Esophagus muscularis mucosa (tissue), 4 donors: Measurements from ENCODE around the gene TUBGCP6. TPM values are rescaled to one million over a fixed set of nuclear protein-coding genes. Genes with fewer than 3 reads are reported as not detected.
A peak's percentile ranks its signal among the peaks of the same experiment; 100 is the strongest.

ENCODE experiments used
- DNase-seq: peaks from one replicate; pipeline ENCODE4 v3.0.0-alpha.2; 2017; ENCODE audit errors: extremely low spot score
- H3K27ac ChIP-seq, 4 donors: fragments of 200-600 bp; sonication (generic); replicated peaks in 1 of 4; 1 replicate in 3 of 4; 2 replicates in 1 of 4; pipeline ENCODE4 v1.5.1; 2016 to 2019; ENCODE audit warnings: mild to moderate bottlenecking in 1 of 4
- H3K27me3 ChIP-seq, 4 donors: fragments of 200-600 bp; sonication (generic); one replicate each; pipeline versions ENCODE4 v1.5.1 to v1.6.0; 2016 to 2019
- H3K36me3 ChIP-seq, 4 donors: fragments of 200-600 bp; sonication (generic); one replicate each; pipeline ENCODE4 v1.5.1; 2016 to 2019
- H3K4me1 ChIP-seq, 4 donors: fragments of 200-600 bp; sonication (generic); one replicate each; pipeline ENCODE4 v1.5.1; 2016 to 2019
- H3K4me3 ChIP-seq, 4 donors: fragments of 200-600 bp; sonication (generic); 1 replicate in 2 of 4; 2 replicates in 2 of 4; pipeline ENCODE4 v1.5.1; 2016 to 2019; ENCODE audit warnings: mild to moderate bottlenecking in 4 of 4, moderate library complexity in 1 of 4
- H3K9me3 ChIP-seq, 4 donors: fragments of 200-600 bp; sonication (generic); 1 replicate in 3 of 4; 2 replicates in 1 of 4; pipeline ENCODE4 v1.5.1; 2016 to 2019
- CTCF ChIP-seq, 3 experiments: fragments of 200-600 bp in 2 of 3; fragments of 450-650 bp in 1 of 3; sonication (generic) in 2 of 3; IDR thresholded peaks; one replicate each; pipeline ENCODE4 v1.5.1; 2017 to 2019; ENCODE audit warnings: antibody characterized with exemption in 3 of 3, mild to moderate bottlenecking in 2 of 3, moderate library complexity in 1 of 3
- EP300 ChIP-seq: sonication (generic); formaldehyde crosslinking; IDR thresholded peaks from one replicate; pipeline ENCODE4 v1.6.1; 2017; ENCODE audit warnings: antibody characterized with exemption
- POLR2A ChIP-seq: fragments of 450-650 bp; IDR thresholded peaks from one replicate; pipeline ENCODE4 v1.6.1; 2017; ENCODE audit warnings: antibody characterized with exemption, moderate library complexity, mild to moderate bottlenecking, low read depth
- POLR2AphosphoS5 ChIP-seq, 2 donors: sonication (generic); formaldehyde crosslinking; IDR thresholded peaks; one replicate each; pipeline ENCODE4 v1.6.1; 2017; ENCODE audit warnings: antibody characterized with exemption in 2 of 2
- WGBS: methylation state at CpG from one replicate; pipeline ENCODE4 v1.1.5; 2018; 5-methylcytosine and 5-hydroxymethylcytosine counted together
- intact Hi-C: fragments of 100-400 bp; cut with DNase I; formaldehyde crosslinking; loops from one replicate; pipeline ENCODE4 v1.15.1; 2023
- total RNA-seq, 4 donors: library from RNA; depleted of rRNA; stranded (reverse); fragments of >200 nt; gene quantifications; one replicate each; pipeline versions ENCODE4 v1.1.0 to v1.2.1, GENCODE V29; 2016

TUBGCP6 gene
- total RNA-seq, 4 donors from 2014 or later: 20.2 to 38.0 (median 30.0) TPM

DNA sequence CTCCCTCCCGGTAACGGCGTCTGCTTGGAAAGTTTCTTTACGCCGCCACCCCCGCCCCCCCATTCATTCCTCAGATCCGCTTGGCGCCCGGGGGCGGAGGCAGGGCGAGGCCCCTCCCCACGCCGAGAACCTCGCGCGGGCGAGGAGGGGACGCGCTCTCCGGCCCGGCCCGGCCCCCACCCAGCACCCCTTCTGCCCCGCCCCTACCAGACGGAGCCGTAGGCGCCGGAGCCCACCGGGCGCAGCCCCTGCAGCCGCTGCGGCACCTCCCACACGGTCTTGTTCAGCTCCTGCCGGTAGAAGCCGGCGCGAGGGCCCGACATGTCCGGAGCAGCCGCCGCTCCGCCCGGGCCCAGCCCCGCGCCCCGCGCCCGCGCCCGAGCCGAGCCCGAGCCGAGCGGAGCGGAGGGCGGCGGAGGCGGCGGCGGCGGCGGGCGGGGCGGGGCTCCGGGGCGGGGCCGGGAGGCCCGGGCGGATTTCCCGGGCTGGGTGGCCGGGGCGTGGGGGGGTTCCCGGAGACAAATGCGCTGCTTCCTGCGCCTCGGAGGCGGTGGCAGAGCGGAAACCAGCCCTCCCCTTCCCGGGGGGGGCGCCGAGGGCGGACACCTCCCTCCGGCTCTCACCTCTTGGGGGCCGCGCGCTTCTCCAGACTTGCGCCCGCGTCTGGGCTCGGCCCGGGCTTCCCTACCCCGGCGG, 25.3 kb upstream of the TUBGCP6 start, which contains the start of gene MAPK11:
TSS of gene MAPK11 (minus strand) at position 411 of the 696 bp plus-strand sequence. CDS start at position 323, 88 bp downstream.
- intact Hi-C loops: no loop called here
- no peaks in the 10 kb centered on the region for H3K9me3 ChIP-seq
- no peak for DNase-seq
- peaks cover 0 to 10% (median 0%) of the 10 kb centered on the region in 4 donors for H3K27me3 ChIP-seq
- TF ChIP-seq POLR2A (no peak), CTCF (IDR thresholded peaks at IDR 0.05) (no peak), EP300 (no peak), POLR2AphosphoS5 (IDR thresholded peaks at IDR 0.05) (no peak)
- peak within 1 kb of the TSS; percentile 58 to 69 (median 60) for H3K4me3 ChIP-seq
- peaks cover 3 to 4% (median 4%) of the 10 kb centered on the region in 4 donors for H3K36me3 ChIP-seq
- peaks cover 61 to 74% (median 68%) of the 10 kb centered on the region in 4 donors for H3K4me1 ChIP-seq
- WGBS: 0% methylated on average over 1 of the region's 92 CpGs
- peak within 1 kb of the TSS; percentile 65 to 85 (median 72) for H3K27ac ChIP-seq

DNA sequence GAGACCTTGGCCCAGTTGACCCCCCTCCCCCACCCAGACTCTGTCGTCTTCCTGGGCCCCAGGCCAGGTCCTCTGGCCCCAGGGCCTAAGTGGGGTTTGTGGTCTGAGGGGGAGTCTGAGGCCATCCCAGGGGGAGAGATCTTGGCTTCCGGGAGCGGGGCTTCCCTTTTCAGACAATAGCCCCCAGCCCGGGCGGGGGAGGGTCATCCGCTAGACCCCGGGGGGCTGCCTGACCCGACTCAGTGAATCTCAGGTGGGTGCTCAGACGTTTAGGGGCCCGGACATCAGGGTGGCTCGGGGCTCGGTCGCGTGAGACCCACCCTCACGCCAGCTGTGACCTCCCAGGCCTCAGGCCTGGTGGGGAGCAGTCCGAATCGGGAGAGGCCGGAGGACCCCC, 24.7 kb upstream of the TUBGCP6 start:
- intact Hi-C loops: no loop called here
- Histone ChIP-seq H3K4me1 (peaks cover 61 to 70% (median 66%) of the 10 kb centered on the region in 4 donors), H3K27ac (peak overlapping the region; percentile 65 to 85 (median 72)), H3K4me3 (peak overlapping the region; percentile 58 to 69 (median 60)), H3K36me3 (no peaks in the 10 kb centered on the region), H3K9me3 (no peaks in the 10 kb centered on the region), H3K27me3 (peaks cover 0 to 10% (median 0%) of the 10 kb centered on the region in 4 donors)
- TF ChIP-seq POLR2A: no peak
- TF ChIP-seq POLR2AphosphoS5 (IDR thresholded peaks at IDR 0.05): no peak
- TF ChIP-seq CTCF (IDR thresholded peaks at IDR 0.05): no peak
- no peak for TF ChIP-seq EP300
- 0% methylated on average over 2 of the region's 18 CpGs for WGBS
- no peak for DNase-seq

- H3K27ac ChIP-seq: peak overlapping the region; percentile 51 to 85 (median 64)
- no peaks in the 10 kb centered on the region for H3K36me3 ChIP-seq
- H3K4me3 ChIP-seq: no peak overlapping the region
- peaks cover 0 to 10% (median 0%) of the 10 kb centered on the region in 4 donors for H3K27me3 ChIP-seq
- H3K4me1 ChIP-seq: peaks cover 54 to 64% (median 62%) of the 10 kb centered on the region in 4 donors
- WGBS: 59% methylated on average over 9 of the region's 9 CpGs
- H3K9me3 ChIP-seq: no peaks in the 10 kb centered on the region
- intact Hi-C loops: no loop called here
- DNase-seq: no peak
- TF ChIP-seq POLR2A: no peak
- no peak for TF ChIP-seq POLR2AphosphoS5 (IDR thresholded peaks at IDR 0.05)
- no peak for TF ChIP-seq CTCF (IDR thresholded peaks at IDR 0.05)
- no peak for TF ChIP-seq EP300
Observed at GRCh38 chr22:50268655-50269113, 23.9 kb upstream of the TUBGCP6 start.

- H3K36me3 ChIP-seq: no peaks in the 10 kb centered on the region
- H3K4me3 ChIP-seq: peak overlapping the region; percentile 44 to 57 (median 50)
- peaks cover 0 to 16% (median 0%) of the 10 kb centered on the region in 4 donors for H3K27me3 ChIP-seq
- WGBS: 25% methylated on average over 19 of the region's 75 CpGs
- H3K4me1 ChIP-seq: peaks cover 54 to 69% (median 65%) of the 10 kb centered on the region in 4 donors
- no peak for TF ChIP-seq POLR2A
- no peak for TF ChIP-seq EP300
- peak in 2 of 3 experiments; percentile 24 to 39 for TF ChIP-seq CTCF (IDR thresholded peaks at IDR 0.05)
- no peak for TF ChIP-seq POLR2AphosphoS5 (IDR thresholded peaks at IDR 0.05)
- H3K9me3 ChIP-seq: no peaks in the 10 kb centered on the region
- intact Hi-C loops: no loop called here
- no peak for DNase-seq
- peak overlapping the region; percentile 51 to 85 (median 64) for H3K27ac ChIP-seq
Observed at GRCh38 chr22:50267591-50268390, 23.0 kb upstream of the TUBGCP6 start.
